HG03108 (cell line): ENCODE measurements around the gene EPHA6.
"Not testable (repeated sequence)": the region's sequence is repeated elsewhere in the genome, so short reads cannot be mapped to it uniquely, and the experiment has no call there.

Experiments
- ATAC-seq: cut with Tn5 transposase; IDR thresholded peaks from one replicate; pipeline ENCODE4 v1.9.1; 2021; ENCODE audit warnings: moderate library complexity; ENCODE audit not compliant: unreplicated experiment

Gene EPHA6

GRCh38 chr3:97010881-97011657 is 196.7 kb downstream of the EPHA6 start:
- no peak for ATAC-seq

DNA sequence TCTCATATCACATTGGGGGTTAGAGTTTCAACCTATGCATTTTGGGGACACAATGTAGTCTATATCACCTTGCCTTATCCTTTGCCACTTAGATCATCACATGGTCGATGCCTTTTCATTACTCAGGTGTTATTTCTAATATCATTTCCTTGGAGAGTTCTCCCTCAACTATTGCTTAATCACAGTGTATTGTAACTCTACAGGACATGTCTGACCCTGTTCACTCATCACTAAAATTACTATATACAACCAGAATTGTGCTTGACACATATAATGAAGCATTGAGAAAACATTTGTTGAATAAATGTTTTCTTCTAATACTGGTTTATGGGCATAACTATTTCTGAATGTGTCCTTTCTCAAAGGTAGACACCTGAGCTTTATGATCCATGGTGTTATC is 207.4 kb downstream of the EPHA6 start:
- no peak for ATAC-seq

GRCh38 chr3:97025612-97026011 is 211.2 kb downstream of the EPHA6 start:
- not testable (repeated sequence) for ATAC-seq

GRCh38 chr3:97029972-97030371 is 215.6 kb downstream of the EPHA6 start:
- ATAC-seq, result no peak

- no peak for ATAC-seq
These were observed 223.0 kb downstream of the EPHA6 start for GRCh38 chr3:97037294-97037943.

GRCh38 chr3:97043411-97043810 is 229.0 kb downstream of the EPHA6 start:
- no peak for ATAC-seq

DNA sequence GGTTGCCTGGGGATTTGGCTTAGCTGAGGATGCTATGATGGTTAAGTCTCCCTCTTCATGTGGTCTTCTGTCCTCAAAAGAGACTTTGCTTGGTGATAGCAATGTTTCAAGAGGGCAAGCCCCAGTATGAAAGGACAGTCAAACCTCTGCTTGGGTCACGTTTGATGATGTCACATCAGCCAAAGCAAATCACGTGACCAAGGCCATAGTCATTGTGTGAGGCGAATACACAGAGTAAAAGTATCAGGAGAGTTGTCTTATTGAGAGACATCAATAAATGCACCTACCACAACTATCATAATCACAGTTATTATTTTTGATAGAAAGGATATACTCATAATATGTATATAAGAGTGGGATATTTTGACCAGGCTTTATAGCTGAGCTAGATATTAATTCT is 243.0 kb downstream of the EPHA6 start:
- no peak for ATAC-seq

DNA sequence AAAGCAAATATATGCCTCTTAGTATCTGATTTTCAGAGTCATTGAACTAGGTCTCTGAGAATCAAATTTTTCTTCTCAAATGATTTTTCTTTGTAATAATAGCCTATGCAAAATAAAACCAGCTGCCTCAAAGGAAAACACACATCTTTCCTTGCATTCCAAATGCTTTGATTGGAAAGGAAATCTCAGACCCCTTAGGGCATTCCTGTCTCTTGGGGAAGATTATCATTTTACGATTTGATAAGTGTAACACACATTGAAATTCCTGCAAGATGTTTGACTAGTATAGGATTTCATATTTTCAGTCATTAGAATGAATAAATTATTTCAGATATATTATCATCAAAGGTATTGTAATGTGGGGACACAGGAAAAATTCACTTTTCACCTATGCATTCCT is 244.8 kb downstream of the EPHA6 start:
- no peak for ATAC-seq

DNA sequence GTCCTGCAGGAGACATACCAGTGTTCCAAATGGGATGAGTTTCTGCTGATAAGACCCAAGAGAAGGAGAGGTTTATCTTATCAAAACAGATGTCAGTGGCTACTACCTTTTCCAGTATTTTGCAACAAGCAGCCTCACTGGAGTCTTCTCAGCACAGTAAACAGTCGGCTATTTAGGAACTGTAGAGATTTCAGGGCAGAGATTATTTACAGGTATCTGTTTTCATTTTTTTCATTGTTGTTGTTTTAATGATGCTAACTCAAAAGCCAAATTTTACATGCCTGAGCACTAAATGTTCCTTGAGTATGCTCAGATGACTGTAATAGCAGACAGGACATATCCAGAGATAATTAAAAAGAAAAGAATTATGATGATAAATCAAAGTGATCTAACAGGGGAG is 252.1 kb downstream of the EPHA6 start:
- ATAC-seq, result no peak

- ATAC-seq, result no peak
These were observed 255.9 kb downstream of the EPHA6 start for GRCh38 chr3:97070302-97070701.

DNA sequence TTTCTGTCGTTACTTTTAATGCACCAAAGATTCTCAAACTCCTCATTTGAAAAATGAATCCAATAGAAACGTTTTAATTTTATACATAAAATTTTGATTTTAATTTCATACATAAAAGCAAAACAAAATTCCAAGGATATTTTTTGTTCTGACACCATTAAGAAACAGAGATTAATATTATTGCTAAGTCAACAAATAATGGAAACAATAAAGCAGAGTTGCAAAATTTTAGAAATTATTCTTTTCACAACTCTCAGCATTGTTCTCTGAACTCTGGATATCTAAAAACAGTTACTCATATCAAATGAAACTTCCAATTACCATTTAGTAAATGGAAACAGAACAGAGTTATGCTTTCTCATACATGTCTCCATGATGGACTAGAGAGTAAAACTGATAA is 260.2 kb downstream of the EPHA6 start:
- ATAC-seq, result no peak

GRCh38 chr3:97076673-97077072 is 262.3 kb downstream of the EPHA6 start:
- ATAC-seq, result no peak

GRCh38 chr3:97089621-97090020 is 275.2 kb downstream of the EPHA6 start:
- ATAC-seq, result no peak

DNA sequence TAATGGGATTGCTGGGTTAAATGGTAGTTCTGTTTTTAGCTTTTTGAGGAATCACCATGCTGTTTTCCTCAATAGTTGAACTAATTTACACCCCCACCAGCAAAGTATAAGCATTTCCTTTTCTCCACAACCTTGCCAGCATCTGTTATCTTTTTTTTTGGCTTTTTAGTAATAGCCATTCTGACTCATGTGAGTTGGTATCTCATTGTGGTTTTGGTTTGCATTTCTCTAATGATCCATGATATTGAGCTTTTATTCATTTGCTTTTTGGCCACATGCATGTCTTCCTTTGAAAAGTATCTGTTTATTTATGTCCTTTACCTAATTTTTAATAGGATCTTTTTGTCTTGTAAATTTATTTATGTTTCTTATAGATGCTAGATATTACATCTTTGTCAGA is 288.2 kb downstream of the EPHA6 start:
- no peak for ATAC-seq

GRCh38 chr3:97105989-97106651 is 291.7 kb downstream of the EPHA6 start:
- ATAC-seq, result no peak

DNA sequence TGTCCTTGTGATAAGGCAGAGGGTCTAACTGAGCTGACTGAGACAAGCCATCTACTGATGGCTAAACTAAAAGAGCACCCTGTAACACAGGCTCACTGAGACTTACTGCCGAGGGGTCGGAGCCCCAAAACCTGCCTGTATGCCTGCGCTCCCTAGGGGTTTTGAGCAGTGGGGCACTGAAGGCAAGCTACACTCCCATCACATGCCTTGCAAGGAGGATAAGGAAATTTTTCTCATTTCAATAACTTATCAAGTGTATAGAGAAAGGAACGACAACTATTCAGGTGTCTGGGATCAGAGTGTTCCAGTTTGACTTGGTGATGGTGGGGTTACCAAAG is 292.2 kb downstream of the EPHA6 start:
- ATAC-seq, result no peak

DNA sequence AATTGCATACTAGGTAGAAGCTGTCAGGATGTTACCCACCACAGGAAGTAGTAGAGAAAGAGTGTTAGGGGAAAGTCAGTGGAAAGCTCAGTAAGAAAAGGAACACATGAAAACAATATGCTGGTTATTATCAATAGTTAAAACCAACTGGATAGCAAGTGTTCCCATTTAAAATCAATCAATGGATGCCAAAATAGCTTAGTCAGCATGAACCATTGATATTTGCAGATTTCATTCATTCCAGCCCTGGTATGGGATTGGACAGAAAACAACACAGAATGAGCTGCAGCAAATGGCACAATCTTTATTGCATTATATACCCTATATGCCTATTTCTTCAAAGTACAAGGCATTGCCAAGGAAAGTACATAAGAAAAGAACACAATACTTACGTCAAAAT is 293.7 kb downstream of the EPHA6 start:
- ATAC-seq, result no peak

DNA sequence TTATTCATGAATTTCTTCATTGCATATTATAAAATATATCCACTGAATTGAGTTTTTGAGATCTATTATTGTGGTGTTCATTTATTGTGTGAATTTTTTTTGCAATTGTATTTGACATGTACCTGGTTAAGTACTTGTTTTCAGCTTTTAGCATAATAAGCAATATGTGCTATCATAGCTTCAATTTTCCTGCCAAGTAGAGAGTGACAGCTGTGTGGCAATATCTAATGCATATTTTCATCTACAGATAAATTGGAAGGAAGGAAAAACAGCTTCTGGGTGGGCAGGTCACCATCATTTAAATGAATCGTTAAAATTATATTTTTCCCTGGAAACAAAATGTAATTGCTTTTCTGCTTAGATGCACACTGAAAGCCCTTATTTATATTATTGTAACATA is 296.9 kb downstream of the EPHA6 start:
- no peak for ATAC-seq

- no peak for ATAC-seq
These were observed 307.0 kb downstream of the EPHA6 start for GRCh38 chr3:97121386-97121785.

DNA sequence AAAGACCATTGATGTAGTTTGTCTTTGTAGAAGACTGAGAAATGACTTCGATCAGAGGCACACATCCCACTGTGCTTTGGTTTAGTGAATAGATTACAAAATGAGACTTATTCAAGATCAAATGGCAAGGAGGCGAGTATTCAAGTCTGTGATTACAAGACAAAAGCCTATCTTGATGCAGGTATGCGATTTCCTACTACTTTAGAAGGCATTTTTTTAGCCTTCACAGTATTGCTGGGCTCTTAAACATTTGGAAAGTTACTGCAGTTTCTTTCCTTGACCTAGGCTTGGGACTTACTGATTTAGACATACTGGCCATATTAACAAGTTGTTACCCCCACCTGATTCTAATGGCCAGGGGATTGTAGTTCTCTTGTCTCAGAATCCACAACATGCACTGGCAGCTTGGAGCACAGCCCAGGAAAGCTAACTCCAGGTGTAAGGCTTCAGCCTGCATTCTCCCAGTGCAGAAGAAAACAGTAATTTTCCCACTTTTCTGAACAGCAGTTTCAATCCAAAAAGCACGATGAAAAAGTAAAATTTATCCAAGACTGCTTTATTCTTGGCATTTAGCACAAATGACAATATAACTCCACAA is 311.6 kb downstream of the EPHA6 start:
- no peak for ATAC-seq

DNA sequence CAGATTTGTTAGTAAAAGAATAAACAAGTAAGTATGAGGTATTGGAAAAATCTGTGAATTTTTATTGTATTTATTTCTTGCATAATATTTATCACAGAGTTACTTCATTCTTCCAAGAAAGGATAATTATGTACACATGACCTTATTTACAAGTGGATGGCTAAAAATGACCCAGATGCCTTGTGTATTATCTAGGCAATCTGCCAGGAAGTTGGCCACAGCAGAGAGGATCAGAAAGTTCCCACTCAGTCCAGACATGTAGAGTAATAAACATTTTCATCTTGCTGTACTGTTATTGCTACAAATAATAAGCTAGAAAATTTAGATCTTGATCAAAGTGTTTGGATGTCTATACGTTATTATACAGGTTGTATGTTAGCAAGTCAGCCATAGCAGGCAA is 317.1 kb downstream of the EPHA6 start:
- ATAC-seq, result no peak
